Keratinocyte (primary cell): Measurements from ENCODE around the gene DR1. TPM values are rescaled to one million over a fixed set of nuclear protein-coding genes. Genes with fewer than 3 reads are reported as not detected.

Experiments used
- DNase-seq: peaks from one replicate; pipeline ENCODE4 v3.0.0-alpha.2; 2011; ENCODE audit warnings: low read depth, missing footprints, low spot score
- FAIRE-seq: peaks from 2 replicates; lab custom pipeline; 2011; peaks lifted over from hg19 to GRCh38; lab: Jason Lieb, UNC
- H2AFZ ChIP-seq: 2 replicates; pipeline ENCODE4 v1.6.0; 2012; ENCODE audit warnings: low read length, control low read depth, inconsistent platforms; ENCODE audit not compliant: control insufficient read depth
- H3K27ac ChIP-seq: 2 replicates; pipeline ENCODE4 v1.5.1; 2011; ENCODE audit warnings: low read length; ENCODE audit not compliant: control insufficient read depth, insufficient read depth
- H3K27me3 ChIP-seq: 3 replicates; pipeline ENCODE4 v1.6.0; 2011; ENCODE audit warnings: low read length; ENCODE audit not compliant: control insufficient read depth, insufficient read depth; ENCODE audit errors: extremely low read depth
- H3K36me3 ChIP-seq, 2 experiments: 2 replicates in 1 of 2; 3 replicates in 1 of 2; pipeline ENCODE4 v1.5.1; 2011; ENCODE audit warnings: low read length in 2 of 2, mild to moderate bottlenecking in 1 of 2; ENCODE audit not compliant: control insufficient read depth in 2 of 2, insufficient read depth in 2 of 2; ENCODE audit errors: extremely low read depth in 1 of 2
- H3K4me1 ChIP-seq: 3 replicates; pipeline ENCODE4 v1.5.1; 2011; ENCODE audit warnings: low read length; ENCODE audit not compliant: control insufficient read depth, insufficient read depth; ENCODE audit errors: extremely low read depth
- H3K4me2 ChIP-seq: 3 replicates; pipeline ENCODE4 v1.6.0; 2011; ENCODE audit warnings: low read depth, low read length; ENCODE audit not compliant: control insufficient read depth, insufficient read depth; ENCODE audit errors: extremely low read depth
- H3K4me3 ChIP-seq, 3 experiments: fragments of 200-600 bp in 1 of 3; sonication (generic) in 1 of 3; 2 replicates in 2 of 3; 3 replicates in 1 of 3; pipeline ENCODE4 v1.5.1; 2011 to 2016; ENCODE audit warnings: low read length in 3 of 3, mild to moderate bottlenecking in 3 of 3, control low read depth in 2 of 3, inconsistent platforms in 1 of 3, low read depth in 1 of 3, mixed read lengths in 1 of 3, mixed run types in 1 of 3, moderate library complexity in 1 of 3; ENCODE audit not compliant: control insufficient read depth in 2 of 3, insufficient read depth in 2 of 3; ENCODE audit errors: extremely low read depth in 1 of 3
- H3K79me2 ChIP-seq: 2 replicates; pipeline ENCODE4 v1.6.0; 2012; ENCODE audit warnings: low read length; ENCODE audit not compliant: control insufficient read depth, insufficient read depth
- H3K9ac ChIP-seq: 3 replicates; pipeline ENCODE4 v1.6.0; 2011; ENCODE audit warnings: low read length; ENCODE audit not compliant: control insufficient read depth, insufficient read depth; ENCODE audit errors: extremely low read depth
- H3K9me1 ChIP-seq: 3 replicates; pipeline ENCODE4 v1.6.0; 2011; ENCODE audit warnings: low read length; ENCODE audit not compliant: control insufficient read depth, insufficient read depth; ENCODE audit errors: extremely low read depth
- H3K9me3 ChIP-seq: 2 replicates; pipeline ENCODE4 v1.5.1; 2012; ENCODE audit warnings: low read depth, low read length; ENCODE audit not compliant: control insufficient read depth
- H4K20me1 ChIP-seq: 3 replicates; pipeline ENCODE4 v1.6.0; 2011; ENCODE audit warnings: low read length; ENCODE audit not compliant: control insufficient read depth, insufficient read depth; ENCODE audit errors: extremely low read depth
- CTCF ChIP-seq, 3 experiments: IDR thresholded peaks in 1 of 3; conservative IDR thresholded peaks in 1 of 3; optimal IDR thresholded peaks in 1 of 3; 2 replicates in 2 of 3; 3 replicates in 1 of 3; pipeline versions ENCODE3 to v1.5.1; 2011; ENCODE audit warnings: low read length in 3 of 3, mild to moderate bottlenecking in 3 of 3, moderate library complexity in 2 of 3, control low read depth in 1 of 3, inconsistent platforms in 1 of 3; ENCODE audit not compliant: insufficient read depth in 2 of 3; ENCODE audit errors: extremely low read depth in 1 of 3
- EZH2 ChIP-seq: IDR thresholded peaks from one replicate; pipeline ENCODE4 v1.6.1; 2012; ENCODE audit warnings: inconsistent platforms, mild to moderate bottlenecking, low read length, moderate library complexity
- dilution Hi-C: fragments of 300-500 bp; cut with MboI; formaldehyde crosslinking; loops from one replicate; pipeline ENCODE4 v1.7.0; 2020; ENCODE audit warnings: low sequenced_read_pairs; ENCODE audit not compliant: extremely low pct_ligation_motif_present
- polyA plus RNA-seq, 5 experiments: library from polyadenylated mRNA; depleted of rRNA in 3 of 5; stranded (reverse) in 3 of 5; stranded (forward) in 1 of 5; unstranded in 1 of 5; fragments of >200 nt; gene quantifications; 1 replicate in 1 of 5; 2 replicates in 3 of 5; 3 replicates in 1 of 5; pipeline versions ENCODE4 v1.2.1 to v1.2.3, GENCODE V29; 2011 to 2012; ENCODE audit warnings: missing spikeins in 2 of 5, low read depth in 1 of 5, low replicate concordance in 1 of 5

The DR1 gene
- polyA plus RNA-seq, 1 donor (not counting 4 experiments of a cell fraction or from before 2014, with no cell fraction given) = 47.9 TPM

DNA sequence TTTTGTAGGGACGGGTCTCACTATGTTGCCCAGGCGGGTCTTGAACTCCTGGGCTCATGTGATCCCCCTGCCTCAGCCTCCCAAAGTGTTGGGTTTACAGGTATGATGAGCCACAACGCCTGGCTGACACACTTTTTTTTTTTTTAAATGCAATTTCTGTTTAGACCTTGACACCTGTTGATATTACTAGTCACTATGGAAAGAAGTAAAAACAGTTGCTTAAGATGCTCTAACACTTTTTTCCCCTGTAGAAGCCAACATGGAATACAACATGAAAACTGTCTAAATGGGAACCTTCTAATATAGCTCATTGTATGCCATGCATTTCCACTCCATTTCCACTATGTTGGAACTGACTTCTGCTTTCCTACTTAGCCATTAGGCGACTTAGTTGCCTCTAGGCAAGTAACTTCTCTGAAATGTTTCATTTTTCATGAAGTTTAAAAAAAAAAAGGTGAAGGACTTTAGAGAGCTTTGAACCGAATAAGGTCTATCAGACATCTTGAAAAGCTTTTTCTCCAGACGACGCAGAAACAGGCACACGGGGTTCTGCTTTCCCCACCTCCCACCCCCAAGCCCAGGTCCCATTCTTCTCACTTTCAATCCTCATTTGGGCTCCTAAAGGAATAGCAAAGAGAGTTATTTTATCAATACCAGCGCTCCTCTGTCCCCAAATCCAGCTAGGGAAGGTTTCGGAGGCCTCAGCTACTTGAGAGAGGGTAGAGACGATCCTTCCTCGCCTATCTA is 648 bp upstream of the DR1 start:
- FAIRE-seq (no peak), DNase-seq (no peak)
- Histone ChIP-seq H3K79me2 (peaks cover 50% of the 10 kb centered on the region), H3K4me2 (peak overlapping the region; percentile 90), H3K27ac (peak overlapping the region; percentile 99), H3K27me3 (no peaks in the 10 kb centered on the region), H3K9ac (peak overlapping the region; percentile 99), H4K20me1 (peaks cover 4% of the 10 kb centered on the region), H3K36me3 (no peaks in the 10 kb centered on the region), H3K4me3 (peak overlapping the region; percentile 85 to 99 (median 85)), H2AFZ (peak overlapping the region; percentile 92), H3K9me1 (no peaks in the 10 kb centered on the region), H3K9me3 (no peaks in the 10 kb centered on the region), H3K4me1 (peaks cover 21% of the 10 kb centered on the region)
- dilution Hi-C loops = no loop called here
- TF ChIP-seq CTCF (optimal IDR thresholded peaks at IDR 0.05 in 1 of 3, IDR thresholded peaks at IDR 0.05 in 1 of 3, conservative IDR thresholded peaks at IDR 0.05 in 1 of 3; ENCODE audit: extremely low read depth in 1 of 3, insufficient read depth in 2 of 3, low read length in 3 of 3) (no peak), EZH2 (no peak)

GRCh38 chr1:93346421-93346993 is 800 bp downstream of the DR1 start:
- peak overlapping the region; percentile 99 for H3K9ac ChIP-seq
- H3K9me1 ChIP-seq = no peaks in the 10 kb centered on the region
- dilution Hi-C loops = no loop called here
- peak overlapping the region; percentile 99 for H3K27ac ChIP-seq
- peaks cover 25% of the 10 kb centered on the region for H3K4me1 ChIP-seq
- no peaks in the 10 kb centered on the region for H3K27me3 ChIP-seq
- FAIRE-seq = peak; percentile 9
- H3K4me2 ChIP-seq = peak overlapping the region; percentile 90
- peak overlapping the region; percentile 93 for H2AFZ ChIP-seq
- no peak for TF ChIP-seq CTCF (optimal IDR thresholded peaks at IDR 0.05 in 1 of 3, IDR thresholded peaks at IDR 0.05 in 1 of 3, conservative IDR thresholded peaks at IDR 0.05 in 1 of 3; ENCODE audit: extremely low read depth in 1 of 3, insufficient read depth in 2 of 3, low read length in 3 of 3)
- TF ChIP-seq EZH2 = no peak
- peaks cover 4% of the 10 kb centered on the region for H4K20me1 ChIP-seq
- H3K4me3 ChIP-seq = peak overlapping the region; percentile 85 to 99 (median 85)
- DNase-seq = no peak
- H3K36me3 ChIP-seq = no peaks in the 10 kb centered on the region
- no peaks in the 10 kb centered on the region for H3K9me3 ChIP-seq
- peaks cover 65% of the 10 kb centered on the region for H3K79me2 ChIP-seq
